Upper lobe of left lung (tissue), 4 donors: ENCODE data around the gene RFX2.

ENCODE experiments used
- POLR2A ChIP-seq, 4 donors: fragments of 450-650 bp; IDR thresholded peaks; one replicate each; pipeline ENCODE4 v1.5.1; 2016 to 2017; ENCODE audit warnings: antibody characterized with exemption in 4 of 4, mild to moderate bottlenecking in 2 of 4
- TF ChIP-seq, protein P1 (sequence below), 6 experiments: fragments of 450-650 bp in 4 of 6; fragments of 200-600 bp in 2 of 6; sonication (generic) in 2 of 6; IDR thresholded peaks; one replicate each; pipeline ENCODE4 v1.5.1; 2016 to 2019; ENCODE audit warnings: antibody characterized with exemption in 6 of 6

DNA sequence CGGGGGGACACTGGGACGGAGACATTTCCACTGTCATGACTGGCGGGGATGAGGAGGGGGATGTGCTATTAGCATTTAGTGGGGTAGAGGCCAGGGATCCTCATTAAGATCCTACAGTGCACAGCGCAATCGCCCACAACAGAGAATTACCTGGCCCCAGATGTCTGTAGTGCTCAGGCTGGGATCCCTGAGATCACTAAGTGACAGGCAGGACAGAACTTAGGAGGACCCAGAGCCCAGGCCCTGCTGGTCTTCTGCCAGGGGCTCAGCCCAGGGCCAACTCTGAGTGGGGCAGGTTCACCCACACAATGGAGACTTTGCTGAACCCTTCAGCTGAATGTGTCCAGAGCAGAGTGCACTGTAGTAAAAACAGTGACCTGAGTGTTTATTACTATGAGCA lies 136.9 kb downstream of the RFX2 start:
- TF ChIP-seq, protein P1, sequence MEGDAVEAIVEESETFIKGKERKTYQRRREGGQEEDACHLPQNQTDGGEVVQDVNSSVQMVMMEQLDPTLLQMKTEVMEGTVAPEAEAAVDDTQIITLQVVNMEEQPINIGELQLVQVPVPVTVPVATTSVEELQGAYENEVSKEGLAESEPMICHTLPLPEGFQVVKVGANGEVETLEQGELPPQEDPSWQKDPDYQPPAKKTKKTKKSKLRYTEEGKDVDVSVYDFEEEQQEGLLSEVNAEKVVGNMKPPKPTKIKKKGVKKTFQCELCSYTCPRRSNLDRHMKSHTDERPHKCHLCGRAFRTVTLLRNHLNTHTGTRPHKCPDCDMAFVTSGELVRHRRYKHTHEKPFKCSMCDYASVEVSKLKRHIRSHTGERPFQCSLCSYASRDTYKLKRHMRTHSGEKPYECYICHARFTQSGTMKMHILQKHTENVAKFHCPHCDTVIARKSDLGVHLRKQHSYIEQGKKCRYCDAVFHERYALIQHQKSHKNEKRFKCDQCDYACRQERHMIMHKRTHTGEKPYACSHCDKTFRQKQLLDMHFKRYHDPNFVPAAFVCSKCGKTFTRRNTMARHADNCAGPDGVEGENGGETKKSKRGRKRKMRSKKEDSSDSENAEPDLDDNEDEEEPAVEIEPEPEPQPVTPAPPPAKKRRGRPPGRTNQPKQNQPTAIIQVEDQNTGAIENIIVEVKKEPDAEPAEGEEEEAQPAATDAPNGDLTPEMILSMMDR (IDR thresholded peaks at IDR 0.05): no peak
- no peak for TF ChIP-seq POLR2A (IDR thresholded peaks at IDR 0.05)
